CD4-positive, alpha-beta T cell (primary cell): ENCODE measurements around the gene NT5DC4. TPM values are rescaled to one million over a fixed set of nuclear protein-coding genes. Genes with fewer than 3 reads are reported as not detected.

Experiments used
- ATAC-seq: fragments of 200-7000 bp; cut with Tn5 transposase; one replicate; pipeline ENCODE4 v1.10.0; 2022; ENCODE audit warnings: mild to moderate bottlenecking; ENCODE audit not compliant: poor library complexity
- CTCF ChIA-PET: fragments of 350-600 bp; sonication (Branson Sonifier 250); formaldehyde crosslinking; loops from one replicate; lab custom pipeline; 2021; ENCODE audit warnings: antibody characterized with exemption, inconsistent platforms; lab: Charles Lee
- POLR2A ChIA-PET: fragments of 350-600 bp; sonication (Branson Sonifier 250); formaldehyde crosslinking; loops from one replicate; lab custom pipeline; 2021; ENCODE audit warnings: antibody characterized with exemption, inconsistent platforms; lab: Charles Lee
- DNase-seq, 14 experiments: peaks; one replicate each; pipeline ENCODE4 v3.0.0-alpha.2; 2013 to 2020; ENCODE audit warnings: mixed read lengths in 2 of 14
- H3K27ac ChIP-seq, 2 donors: one replicate each; pipeline versions ENCODE4 v1.5.1 to v1.7.0; 2013; ENCODE audit warnings: low read length in 2 of 2, low read depth in 1 of 2, mild to moderate bottlenecking in 1 of 2
- H3K27me3 ChIP-seq, 2 experiments: 1 replicate in 1 of 2; 2 replicates in 1 of 2; pipeline versions ENCODE4 v1.6.1 to v1.7.0; 2013; ENCODE audit warnings: low read length in 2 of 2, control low read depth in 1 of 2, mild to moderate bottlenecking in 1 of 2, moderate library complexity in 1 of 2; ENCODE audit not compliant: insufficient read depth in 2 of 2, control insufficient read depth in 1 of 2
- H3K36me3 ChIP-seq: one replicate; pipeline ENCODE4 v1.6.1; 2013; ENCODE audit warnings: low read length, control low read depth; ENCODE audit not compliant: insufficient read depth
- H3K4me1 ChIP-seq: one replicate; pipeline ENCODE4 v1.6.1; 2013; ENCODE audit warnings: low read length, control low read depth; ENCODE audit not compliant: insufficient read depth
- H3K4me3 ChIP-seq: one replicate; pipeline ENCODE4 v1.5.1; 2013; ENCODE audit warnings: mild to moderate bottlenecking, low read length, moderate library complexity
- H3K9me3 ChIP-seq, 2 experiments: 1 replicate in 1 of 2; 2 replicates in 1 of 2; pipeline versions ENCODE4 v1.6.1 to v1.7.0; 2013; ENCODE audit warnings: low read length in 2 of 2, mild to moderate bottlenecking in 2 of 2, control low read depth in 1 of 2, moderate library complexity in 1 of 2; ENCODE audit not compliant: control insufficient read depth in 1 of 2, insufficient read depth in 1 of 2
- H3K27ac Mint-ChIP-seq: one replicate; pipeline ENCODE4 v1.8.0; 2020; ENCODE audit warnings: mixed read lengths
- H3K27me3 Mint-ChIP-seq: one replicate; pipeline ENCODE4 v1.8.0; 2021; ENCODE audit warnings: mixed read lengths
- H3K36me3 Mint-ChIP-seq: one replicate; pipeline ENCODE4 v1.8.0; 2021; ENCODE audit warnings: low read depth, mixed read lengths
- H3K4me1 Mint-ChIP-seq: one replicate; pipeline ENCODE4 v1.8.0; 2021; ENCODE audit warnings: low read depth, mixed read lengths
- H3K4me3 Mint-ChIP-seq: one replicate; pipeline ENCODE4 v1.8.0; 2020; ENCODE audit warnings: mild to moderate bottlenecking, mixed read lengths
- H3K9me3 Mint-ChIP-seq: one replicate; pipeline ENCODE4 v1.8.0; 2020; ENCODE audit warnings: mixed read lengths
- CTCF ChIP-seq: fragments of 200-600 bp; IDR thresholded peaks from one replicate; pipeline ENCODE4 v1.8.0; 2022; ENCODE audit warnings: antibody characterized with exemption, mild to moderate bottlenecking
- intact Hi-C, 2 experiments: fragments of 100-400 bp; cut with DNase I in 1 of 2; cut with micrococcal nuclease in 1 of 2; formaldehyde crosslinking; loops; one replicate each; pipeline versions ENCODE4 v1.15.1 to v1.9.0; 2023 to 2025; cut with DNase I, micrococcal nuclease
- total RNA-seq, 174 experiments: library from RNA in 2 of 174; stranded (reverse) in 2 of 174; gene quantifications; one replicate each; pipeline ENCODE4 v1.2.3 and lab custom pipeline; 2021 to 2026

Gene NT5DC4
- total RNA-seq, 2 experiments from 2014 or later = not detected

- Mint-ChIP-seq H3K4me3 (no peak overlapping the region), H3K4me1 (peaks cover 27% of the 10 kb centered on the region), H3K27me3 (no peaks in the 10 kb centered on the region), H3K9me3 (no peaks in the 10 kb centered on the region), H3K36me3 (no peaks in the 10 kb centered on the region), H3K27ac (no peak overlapping the region)
- ATAC-seq (no peak), DNase-seq (no peak)
- intact Hi-C loops = loop anchor here in 1 of 2 experiments (5.0 kb wide), 1 partner anchor 36 kb away; no protein-coding TSS in a partner anchor
- no peak overlapping the region for H3K4me3 ChIP-seq
- H3K4me1 ChIP-seq = peaks cover 39% of the 10 kb centered on the region
- CTCF ChIA-PET = no interaction called here
- H3K27ac ChIP-seq = no peak overlapping the region
- no peaks in the 10 kb centered on the region for H3K36me3 ChIP-seq
- TF ChIP-seq CTCF = no peak
- no peaks in the 10 kb centered on the region for H3K27me3 ChIP-seq
- POLR2A ChIA-PET = interaction anchor here (1.0 kb wide), 1 partner anchor 28 kb away, joined by 3 read pairs; no protein-coding TSS in a partner anchor
- H3K9me3 ChIP-seq = no peaks in the 10 kb centered on the region
These were observed 32.5 kb upstream of the NT5DC4 start for GRCh38 chr2:112688086-112688880.

GRCh38 chr2:112690853-112691401 is 29.9 kb upstream of the NT5DC4 start:
- TF ChIP-seq CTCF = peak; percentile 78
- Mint-ChIP-seq H3K4me1 (peaks cover 22% of the 10 kb centered on the region), H3K9me3 (no peaks in the 10 kb centered on the region), H3K4me3 (no peak overlapping the region), H3K36me3 (no peaks in the 10 kb centered on the region), H3K27me3 (no peaks in the 10 kb centered on the region), H3K27ac (no peak overlapping the region)
- H3K4me3 ChIP-seq = no peak overlapping the region
- H3K27me3 ChIP-seq = no peaks in the 10 kb centered on the region
- peak; percentile 54 to 84 (median 61) for DNase-seq
- ChIA-PET CTCF (interaction anchor here (0.6 to 4.0 kb wide), 10 partner anchors 23 to 103 kb away, joined by 3 to 41 read pairs (median 4); partner anchors contain the start of gene SLC20A1), POLR2A (interaction anchor here (3.9 kb wide), 1 partner anchor 64 kb away, joined by 26 read pairs; no protein-coding TSS in a partner anchor)
- peaks cover 36% of the 10 kb centered on the region for H3K4me1 ChIP-seq
- intact Hi-C loops = loop anchor here (1.0 to 2.0 kb wide), 3 partner anchors 36 to 91 kb away; no protein-coding TSS in a partner anchor
- no peaks in the 10 kb centered on the region for H3K9me3 ChIP-seq
- no peaks in the 10 kb centered on the region for H3K36me3 ChIP-seq
- H3K27ac ChIP-seq = no peak overlapping the region
- ATAC-seq = peak; percentile 87

DNA sequence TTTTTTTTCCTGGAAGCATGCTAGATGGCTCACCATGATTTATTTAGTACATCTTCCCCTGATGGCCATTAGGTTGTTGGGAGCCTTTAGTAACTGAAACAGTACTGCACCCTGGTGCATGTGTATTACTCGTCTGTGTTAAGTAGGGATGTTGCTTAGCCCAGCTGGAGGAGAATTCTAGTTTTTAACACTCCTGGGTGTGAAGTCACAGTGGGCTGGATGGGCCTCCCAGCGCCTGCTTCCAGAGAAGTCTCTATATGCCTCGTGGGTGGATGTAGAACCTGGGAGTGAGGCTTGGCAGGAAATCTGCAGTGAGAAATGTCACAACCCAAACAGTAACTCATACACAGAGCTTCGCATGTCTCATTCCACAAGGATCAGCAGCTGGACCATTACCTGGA is 28.9 kb upstream of the NT5DC4 start:
- Mint-ChIP-seq H3K27ac (no peak overlapping the region), H3K27me3 (no peaks in the 10 kb centered on the region), H3K4me1 (peaks cover 22% of the 10 kb centered on the region), H3K9me3 (no peaks in the 10 kb centered on the region), H3K4me3 (no peak overlapping the region), H3K36me3 (no peaks in the 10 kb centered on the region)
- peaks cover 31% of the 10 kb centered on the region for H3K4me1 ChIP-seq
- ATAC-seq (no peak), DNase-seq (no peak)
- H3K27me3 ChIP-seq = no peaks in the 10 kb centered on the region
- intact Hi-C loops = loop anchor here (1.0 to 2.0 kb wide), 3 partner anchors 35 to 92 kb away; no protein-coding TSS in a partner anchor
- H3K9me3 ChIP-seq = no peaks in the 10 kb centered on the region
- no peak for TF ChIP-seq CTCF
- H3K4me3 ChIP-seq = no peak overlapping the region
- no peak overlapping the region for H3K27ac ChIP-seq
- H3K36me3 ChIP-seq = no peaks in the 10 kb centered on the region
- ChIA-PET POLR2A (interaction anchor here (1.0 to 3.9 kb wide), 8 partner anchors 13 to 92 kb away, joined by 3 to 26 read pairs (median 4); partner anchors contain the start of gene SLC20A1), CTCF (interaction anchor here (0.8 to 4.0 kb wide), 5 partner anchors 34 to 92 kb away, joined by 4 to 41 read pairs (median 10); partner anchors contain the start of gene SLC20A1)
